Stomach (tissue), 9 donors: Measurements from ENCODE around the gene MESP2. TPM values are rescaled to one million over a fixed set of nuclear protein-coding genes. Genes with fewer than 3 reads are reported as not detected.
A peak's percentile ranks its signal among the peaks of the same experiment; 100 is the strongest.

Source experiments
- DNase-seq, 2 donors: peaks; one replicate each; pipeline versions ENCODE4 v3.0.0 to v3.0.0-alpha.2; 2013 to 2019
- H3K27ac ChIP-seq, 5 donors: fragments of 200-600 bp in 4 of 5; sonication (generic) in 4 of 5; one replicate each; pipeline ENCODE4 v1.5.1; 2013 to 2019; ENCODE audit warnings: mild to moderate bottlenecking in 1 of 5, moderate library complexity in 1 of 5
- H3K27me3 ChIP-seq, 3 donors: fragments of 200-600 bp; sonication (generic); one replicate each; pipeline ENCODE4 v1.5.1; 2017 to 2019; ENCODE audit warnings: mixed run types in 1 of 3
- H3K36me3 ChIP-seq, 4 donors: fragments of 200-600 bp; sonication (generic); 1 replicate in 3 of 4; 2 replicates in 1 of 4; pipeline ENCODE4 v1.5.1; 2016 to 2019
- H3K4me1 ChIP-seq, 4 donors: fragments of 200-600 bp; sonication (generic); one replicate each; pipeline ENCODE4 v1.5.1; 2016 to 2019
- H3K4me3 ChIP-seq, 4 donors: fragments of 200-600 bp; sonication (generic) in 3 of 4; one replicate each; pipeline ENCODE4 v1.5.1; 2016 to 2019; ENCODE audit warnings: mild to moderate bottlenecking in 1 of 4
- H3K9me3 ChIP-seq, 4 donors: fragments of 200-600 bp; sonication (generic); one replicate each; pipeline ENCODE4 v1.5.1; 2016 to 2019
- EP300 ChIP-seq: sonication (generic); formaldehyde crosslinking; IDR thresholded peaks from one replicate; pipeline ENCODE4 v1.6.1; 2017; ENCODE audit warnings: antibody characterized with exemption
- POLR2A ChIP-seq, 4 donors: fragments of 450-650 bp; IDR thresholded peaks; one replicate each; pipeline ENCODE4 v1.6.1; 2016; ENCODE audit warnings: antibody characterized with exemption in 4 of 4, control low read depth in 2 of 4, mild to moderate bottlenecking in 1 of 4, moderate library complexity in 1 of 4
- POLR2AphosphoS5 ChIP-seq, 3 donors: sonication (generic); formaldehyde crosslinking; IDR thresholded peaks; one replicate each; pipeline ENCODE4 v1.6.1; 2016; ENCODE audit warnings: antibody characterized with exemption in 3 of 3
- WGBS, 5 donors: extraction: QIAGEN DNeasy Blood & Tissue Kit in 3 of 5; methylation state at CpG; one replicate each; pipeline versions ENCODE4 v1.1.5 to v1.1.7; 2013 to 2018; 5-methylcytosine and 5-hydroxymethylcytosine counted together
- intact Hi-C: fragments of 100-400 bp; cut with DNase I; formaldehyde crosslinking; loops from one replicate; pipeline ENCODE4 v1.15.1; 2023; ENCODE audit warnings: low total_unique reads
- polyA plus RNA-seq, 3 donors: library from polyadenylated mRNA; stranded (reverse); fragments of 200-250 nt; gene quantifications; one replicate each; pipeline ENCODE4 v1.2.3, GENCODE V29; 2013
- total RNA-seq, 5 donors: library from RNA; depleted of rRNA; stranded (reverse); fragments of >200 nt; gene quantifications; one replicate each; pipeline versions ENCODE4 v1.1.0 to v1.2.3, GENCODE V29; 2014 to 2016
- TF ChIP-seq, protein P1 (sequence below), 7 experiments: fragments of 450-650 bp in 4 of 7; fragments of 200-600 bp in 3 of 7; sonication (generic) in 3 of 7; IDR thresholded peaks; one replicate each; pipeline ENCODE4 v1.5.1; 2016 to 2019; ENCODE audit warnings: antibody characterized with exemption in 7 of 7, control low read depth in 2 of 7, mild to moderate bottlenecking in 1 of 7
- donor health status: healthy with polysubstance abuse.
- donor health status: Bipolar disorder and iron deficiency.
- donor health status: healthy.

The MESP2 gene
- total and polyA plus RNA-seq, 8 donors, result 0.43 to 0.56 TPM; not detected in 6

DNA sequence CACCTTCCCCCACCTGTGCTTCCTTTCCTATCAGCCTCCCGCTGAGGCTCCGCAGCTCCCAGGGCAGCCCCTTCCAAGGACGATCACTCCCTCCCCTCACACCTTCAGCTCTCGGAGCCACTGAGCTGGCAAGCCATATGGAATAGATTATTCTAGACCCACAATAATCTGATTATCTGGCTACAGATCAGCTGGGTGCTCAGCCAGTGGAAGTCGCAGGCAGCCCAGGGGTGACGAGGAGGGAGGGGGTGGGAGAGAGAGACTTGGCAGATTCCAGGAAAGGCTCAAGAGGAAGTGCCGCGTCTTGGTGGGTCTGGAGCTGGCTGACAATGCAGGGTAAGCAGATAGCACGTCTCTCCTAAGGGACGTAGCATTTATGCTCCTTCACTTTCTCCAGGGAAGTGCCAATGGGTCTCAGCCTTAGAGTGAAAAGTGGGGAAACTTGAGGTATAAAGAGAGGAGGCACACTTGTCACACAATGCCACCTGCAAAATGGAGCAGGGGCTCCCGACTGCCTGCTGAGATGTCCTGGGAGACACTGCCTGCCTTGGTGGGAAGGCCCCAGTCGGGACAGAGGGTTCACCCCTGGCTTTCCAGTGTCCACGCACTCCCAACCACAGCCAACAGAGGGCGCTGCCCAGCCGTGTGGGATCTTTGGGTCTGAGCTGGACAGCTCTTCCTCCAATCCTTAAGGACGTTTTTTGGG is 15.7 kb upstream of the MESP2 start:
- Histone ChIP-seq H3K4me1 (peaks cover 0 to 29% (median 26%) of the 10 kb centered on the region in 4 donors), H3K4me3 (no peak overlapping the region), H3K27ac (peak overlapping the region in 4 of 5 donors; percentile 25 to 73 (median 62)), H3K9me3 (no peaks in the 10 kb centered on the region), H3K27me3 (peaks cover 0 to 9% (median 0%) of the 10 kb centered on the region in 3 donors), H3K36me3 (no peaks in the 10 kb centered on the region)
- DNase-seq, result peak; percentile 87 to 89
- TF ChIP-seq EP300, result no peak
- TF ChIP-seq POLR2AphosphoS5 (IDR thresholded peaks at IDR 0.05), result peak in 1 of 3 donors; percentile 42
- TF ChIP-seq, protein P1, sequence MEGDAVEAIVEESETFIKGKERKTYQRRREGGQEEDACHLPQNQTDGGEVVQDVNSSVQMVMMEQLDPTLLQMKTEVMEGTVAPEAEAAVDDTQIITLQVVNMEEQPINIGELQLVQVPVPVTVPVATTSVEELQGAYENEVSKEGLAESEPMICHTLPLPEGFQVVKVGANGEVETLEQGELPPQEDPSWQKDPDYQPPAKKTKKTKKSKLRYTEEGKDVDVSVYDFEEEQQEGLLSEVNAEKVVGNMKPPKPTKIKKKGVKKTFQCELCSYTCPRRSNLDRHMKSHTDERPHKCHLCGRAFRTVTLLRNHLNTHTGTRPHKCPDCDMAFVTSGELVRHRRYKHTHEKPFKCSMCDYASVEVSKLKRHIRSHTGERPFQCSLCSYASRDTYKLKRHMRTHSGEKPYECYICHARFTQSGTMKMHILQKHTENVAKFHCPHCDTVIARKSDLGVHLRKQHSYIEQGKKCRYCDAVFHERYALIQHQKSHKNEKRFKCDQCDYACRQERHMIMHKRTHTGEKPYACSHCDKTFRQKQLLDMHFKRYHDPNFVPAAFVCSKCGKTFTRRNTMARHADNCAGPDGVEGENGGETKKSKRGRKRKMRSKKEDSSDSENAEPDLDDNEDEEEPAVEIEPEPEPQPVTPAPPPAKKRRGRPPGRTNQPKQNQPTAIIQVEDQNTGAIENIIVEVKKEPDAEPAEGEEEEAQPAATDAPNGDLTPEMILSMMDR (IDR thresholded peaks at IDR 0.05), result peak in 6 of 7 experiments; percentile 35 to 95 (median 92)
- WGBS, 5 donors, result 16 to 33% (median 27%) methylated on average over 11 to 16 of the region's 16 CpGs
- intact Hi-C loops, result loop anchor here (5.0 kb wide), 1 partner anchor 112 kb away; no protein-coding TSS in a partner anchor

DNA sequence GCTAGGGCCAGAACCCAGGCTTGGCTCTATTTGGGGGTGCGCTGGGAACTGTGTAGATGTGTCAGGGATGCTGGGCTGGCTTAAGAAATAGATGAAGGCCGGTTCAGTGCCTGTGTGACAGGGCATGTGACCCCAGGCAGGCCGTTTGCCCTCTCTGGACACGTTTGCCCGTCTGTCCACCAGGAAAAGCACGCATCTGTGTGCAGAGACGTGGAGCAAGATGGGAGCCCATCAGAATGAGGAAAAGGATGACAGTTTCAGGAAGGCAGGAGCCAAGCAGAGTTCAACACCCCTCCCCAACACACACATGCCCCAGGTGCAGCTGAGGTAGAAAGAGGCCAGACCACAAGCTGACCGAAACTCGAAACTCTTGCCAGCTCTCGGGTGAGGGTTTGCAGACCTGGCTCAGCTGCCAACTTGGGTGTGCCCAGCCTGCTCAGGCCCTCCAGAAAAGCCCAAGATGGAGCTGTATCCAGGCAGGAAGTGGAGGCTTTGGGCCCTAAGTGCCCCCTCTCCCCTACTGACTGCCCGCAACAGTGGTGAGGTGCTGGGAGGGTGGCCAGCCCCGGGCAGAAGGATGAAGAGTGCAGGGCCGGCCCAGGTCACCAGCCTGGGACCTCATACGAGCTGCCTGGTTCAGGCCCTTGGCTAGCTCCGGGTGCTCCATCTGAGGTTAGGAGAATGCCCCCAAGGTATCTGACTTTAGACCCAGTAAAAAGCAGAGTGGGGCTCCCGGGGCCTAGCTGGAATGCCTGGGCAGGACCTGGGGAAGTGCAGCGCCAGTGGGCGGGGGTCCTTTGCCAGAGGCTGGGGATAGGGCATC is 14.9 kb upstream of the MESP2 start:
- no peaks in the 10 kb centered on the region for H3K9me3 ChIP-seq
- intact Hi-C loops, result loop anchor here (5.0 kb wide), 1 partner anchor 111 kb away; no protein-coding TSS in a partner anchor
- TF ChIP-seq POLR2A (IDR thresholded peaks at IDR 0.05), result no peak
- no peak for TF ChIP-seq EP300
- no peak for TF ChIP-seq POLR2AphosphoS5 (IDR thresholded peaks at IDR 0.05)
- TF ChIP-seq, protein P1 (IDR thresholded peaks at IDR 0.05), result no peak
- DNase-seq, result peak in 1 of 2 donors; percentile 84
- peak overlapping the region; percentile 20 to 73 (median 53) for H3K27ac ChIP-seq
- peaks cover 0 to 9% (median 0%) of the 10 kb centered on the region in 3 donors for H3K27me3 ChIP-seq
- H3K36me3 ChIP-seq, result no peaks in the 10 kb centered on the region
- peaks cover 0 to 27% (median 23%) of the 10 kb centered on the region in 4 donors for H3K4me1 ChIP-seq
- 40 to 57% (median 53%) methylated on average over 13 to 18 of the region's 18 CpGs for WGBS, 5 donors
- H3K4me3 ChIP-seq, result no peak overlapping the region

DNA sequence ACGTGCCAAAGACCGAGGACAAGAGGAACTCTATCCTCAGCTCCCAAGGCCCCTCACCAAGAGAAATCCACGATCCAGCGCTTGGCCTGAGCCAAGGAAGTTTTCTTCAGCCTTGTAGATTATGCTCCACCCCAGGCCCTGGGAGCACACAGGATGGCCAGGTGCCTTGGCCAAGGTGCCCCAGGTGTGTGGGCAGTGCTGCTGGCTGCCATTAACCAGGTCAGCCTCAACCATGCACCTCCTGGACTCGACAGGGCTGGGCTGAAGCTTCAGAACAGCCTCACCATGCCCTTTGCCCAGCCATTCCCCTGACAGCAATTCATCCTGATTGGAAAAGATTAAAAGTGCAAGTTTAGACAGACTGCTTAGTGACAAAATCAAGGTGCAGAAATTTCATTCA is 14.2 kb upstream of the MESP2 start:
- Histone ChIP-seq H3K27me3 (peaks cover 0 to 9% (median 0%) of the 10 kb centered on the region in 3 donors), H3K4me1 (peaks cover 0 to 29% (median 20%) of the 10 kb centered on the region in 4 donors), H3K36me3 (no peaks in the 10 kb centered on the region), H3K27ac (peak overlapping the region in 3 of 5 donors; percentile 53 to 73 (median 72)), H3K9me3 (no peaks in the 10 kb centered on the region), H3K4me3 (no peak overlapping the region)
- intact Hi-C loops, result loop anchor here (5.0 kb wide), 1 partner anchor 110 kb away; no protein-coding TSS in a partner anchor
- TF ChIP-seq EP300, result no peak
- no peak for TF ChIP-seq POLR2A (IDR thresholded peaks at IDR 0.05)
- TF ChIP-seq, protein P1 (IDR thresholded peaks at IDR 0.05), result no peak
- TF ChIP-seq POLR2AphosphoS5 (IDR thresholded peaks at IDR 0.05), result no peak
- DNase-seq, result peak in 1 of 2 donors; percentile 3
- WGBS, 5 donors, result 77 to 92% (median 86%) methylated on average over 5 of the region's 5 CpGs

DNA sequence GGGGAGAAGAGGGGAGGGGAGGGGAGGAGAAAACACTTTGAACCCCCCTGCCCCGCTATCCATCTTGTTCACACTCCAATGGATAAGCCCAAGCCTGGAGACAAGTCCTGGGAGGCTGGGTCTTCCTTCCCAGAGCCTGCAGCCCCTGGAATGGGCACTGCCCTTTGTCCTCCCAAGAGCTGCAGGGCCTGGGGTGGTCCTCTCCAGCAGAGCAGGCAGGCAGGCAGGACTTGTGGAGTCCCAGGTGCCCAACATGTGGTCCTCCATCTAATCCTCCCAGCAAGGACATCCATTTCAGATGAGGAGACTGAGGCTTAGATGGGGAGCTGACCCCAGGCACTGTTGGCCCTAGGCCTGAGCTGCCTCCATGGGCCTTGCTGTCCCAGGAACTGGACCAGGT is 10.4 kb upstream of the MESP2 start:
- Histone ChIP-seq H3K9me3 (no peaks in the 10 kb centered on the region), H3K4me3 (no peak overlapping the region), H3K36me3 (no peaks in the 10 kb centered on the region), H3K4me1 (peaks cover 4 to 31% (median 23%) of the 10 kb centered on the region in 4 donors), H3K27ac (no peak overlapping the region), H3K27me3 (no peaks in the 10 kb centered on the region)
- WGBS, 5 donors, result 0 to 100% (median 94%) methylated on average over 1 of the region's 1 CpG
- DNase-seq, result no peak
- TF ChIP-seq EP300, result no peak
- TF ChIP-seq POLR2AphosphoS5 (IDR thresholded peaks at IDR 0.05), result no peak
- TF ChIP-seq POLR2A (IDR thresholded peaks at IDR 0.05), result no peak
- TF ChIP-seq, protein P1 (IDR thresholded peaks at IDR 0.05), result no peak
- intact Hi-C loops, result no loop called here
